Measurements from ENCODE around the gene PLEKHH1. TPM values are rescaled to one million over a fixed set of nuclear protein-coding genes. Genes with fewer than 3 reads are reported as not detected.

The PLEKHH1 gene
- total and polyA plus RNA-seq, 9 of the 15 experiments (the other 6 are each of a cell fraction or from before 2014, with no cell fraction given): 0.76 to 5.9 (median 2.9) TPM

- TF ChIP-seq ZNF318 (IDR thresholded peaks at IDR 0.05; ENCODE audit: borderline replicate concordance in 1 of 2, low read depth in 1 of 2) (no peak), ZNF609 (CRISPR knock-in tag; IDR thresholded peaks at IDR 0.05; ENCODE audit: borderline replicate concordance) (no peak), TCF7L2 (IDR thresholded peaks at IDR 0.05; ENCODE audit: low read depth, low read length) (no peak), DEAF1 (CRISPR knock-in tag; IDR thresholded peaks at IDR 0.05) (no peak), EGR1 (conservative IDR thresholded peaks at IDR 0.05) (peak; percentile 61), SMC3 (conservative IDR thresholded peaks at IDR 0.05; ENCODE audit: insufficient read depth, low read depth, low read length) (peak; percentile 32; the same call in 1 of the 2 replicates), E2F5 (CRISPR knock-in tag; IDR thresholded peaks at IDR 0.05) (no peak; the same call in 1 of the 2 replicates), ZEB2 (IDR thresholded peaks at IDR 0.05) (no peak)
Measured at GRCh38 chr14:67599698-67600561, 66.8 kb downstream of the PLEKHH1 start, which contains the start of gene PIGH (continued).

Measured in K562 (cell line).